HG02798 (cell line): ENCODE results near the gene INTS15.

Experiments used
- ATAC-seq: cut with Tn5 transposase; IDR thresholded peaks from one replicate; pipeline ENCODE4 v1.9.1; 2021; ENCODE audit warnings: mild to moderate bottlenecking; ENCODE audit not compliant: unreplicated experiment, poor library complexity

Gene INTS15

GRCh38 chr7:6640246-6640721 lies 50.5 kb downstream of the INTS15 start:
- no peak for ATAC-seq

- no peak for ATAC-seq
Measured at GRCh38 chr7:6641305-6642035, 51.6 kb downstream of the INTS15 start.

- ATAC-seq = no peak
Measured at GRCh38 chr7:6642239-6642839, 52.5 kb downstream of the INTS15 start.

- ATAC-seq = no peak
Measured at GRCh38 chr7:6642861-6643640, 53.2 kb downstream of the INTS15 start.

- no peak for ATAC-seq
Measured at GRCh38 chr7:6643915-6644625, 54.2 kb downstream of the INTS15 start.

- no peak for ATAC-seq
Measured at GRCh38 chr7:6644728-6645127, 54.9 kb downstream of the INTS15 start.

GRCh38 chr7:6646465-6646864 lies 56.6 kb downstream of the INTS15 start:
- no peak for ATAC-seq

- no peak for ATAC-seq
Measured at GRCh38 chr7:6647080-6647479, 57.3 kb downstream of the INTS15 start.

GRCh38 chr7:6647541-6647940 lies 57.7 kb downstream of the INTS15 start:
- no peak for ATAC-seq

GRCh38 chr7:6648066-6648814 lies 58.4 kb downstream of the INTS15 start:
- ATAC-seq = no peak

- no peak for ATAC-seq
Measured at GRCh38 chr7:6648815-6649104, 58.9 kb downstream of the INTS15 start.

- ATAC-seq = no peak
Measured at GRCh38 chr7:6649241-6649961, 59.6 kb downstream of the INTS15 start.

GRCh38 chr7:6650086-6650485 lies 60.3 kb downstream of the INTS15 start:
- ATAC-seq = no peak

- ATAC-seq = no peak
Measured at GRCh38 chr7:6650521-6651011, 60.7 kb downstream of the INTS15 start.

- no peak for ATAC-seq
Measured at GRCh38 chr7:6651851-6652445, 62.1 kb downstream of the INTS15 start.

GRCh38 chr7:6652446-6653011 lies 62.7 kb downstream of the INTS15 start:
- no peak for ATAC-seq

- no peak for ATAC-seq
Measured at GRCh38 chr7:6653071-6654003, 63.5 kb downstream of the INTS15 start.
